GM21619 (cell line): ENCODE measurements around the gene PTF1A.

Source experiments
- ATAC-seq: cut with Tn5 transposase; IDR thresholded peaks from one replicate; pipeline ENCODE4 v1.9.1; 2021; ENCODE audit not compliant: unreplicated experiment

Gene PTF1A

DNA sequence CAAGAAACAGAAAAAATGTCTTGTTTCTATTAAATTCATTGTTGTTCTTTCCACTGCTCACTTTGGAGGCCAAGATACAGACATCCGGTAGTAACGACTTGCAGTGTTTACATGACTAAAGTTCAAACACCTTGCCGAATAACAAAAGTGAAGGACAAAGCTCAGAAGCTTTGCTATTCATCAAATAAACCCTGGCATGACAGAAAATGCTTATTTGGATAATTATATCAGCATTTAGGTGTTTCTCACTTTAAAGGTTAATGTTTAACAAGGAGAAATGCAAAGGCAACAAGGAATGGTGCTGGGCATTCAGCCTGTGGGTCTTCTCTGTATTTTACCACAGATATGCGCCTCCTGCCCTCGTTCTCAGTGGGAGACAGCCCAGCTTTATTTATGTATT is 5.4 kb upstream of the PTF1A start:
- ATAC-seq = no peak

GRCh38 chr10:23187155-23187554 is 5.0 kb upstream of the PTF1A start:
- ATAC-seq = no peak

DNA sequence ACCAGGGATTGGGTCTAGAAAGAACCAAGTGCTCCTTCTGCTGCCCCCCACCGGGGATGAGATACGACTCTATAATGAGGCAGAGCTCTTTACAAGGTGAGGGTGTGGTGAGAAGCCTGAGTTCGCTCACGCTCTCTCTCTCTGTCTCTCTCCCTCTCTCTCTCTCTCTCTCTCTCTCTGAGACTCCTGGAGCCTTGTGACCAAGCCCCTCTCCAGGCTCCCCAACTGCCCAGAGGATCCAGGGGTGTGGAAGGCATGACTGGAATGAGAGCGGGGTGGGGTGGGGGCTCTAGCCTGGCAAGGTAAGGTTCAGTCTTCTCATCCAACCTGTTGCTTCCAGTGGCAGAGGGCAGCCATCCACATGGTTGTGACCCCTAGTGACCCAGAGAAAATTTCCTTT is 3.1 kb upstream of the PTF1A start:
- no peak for ATAC-seq

DNA sequence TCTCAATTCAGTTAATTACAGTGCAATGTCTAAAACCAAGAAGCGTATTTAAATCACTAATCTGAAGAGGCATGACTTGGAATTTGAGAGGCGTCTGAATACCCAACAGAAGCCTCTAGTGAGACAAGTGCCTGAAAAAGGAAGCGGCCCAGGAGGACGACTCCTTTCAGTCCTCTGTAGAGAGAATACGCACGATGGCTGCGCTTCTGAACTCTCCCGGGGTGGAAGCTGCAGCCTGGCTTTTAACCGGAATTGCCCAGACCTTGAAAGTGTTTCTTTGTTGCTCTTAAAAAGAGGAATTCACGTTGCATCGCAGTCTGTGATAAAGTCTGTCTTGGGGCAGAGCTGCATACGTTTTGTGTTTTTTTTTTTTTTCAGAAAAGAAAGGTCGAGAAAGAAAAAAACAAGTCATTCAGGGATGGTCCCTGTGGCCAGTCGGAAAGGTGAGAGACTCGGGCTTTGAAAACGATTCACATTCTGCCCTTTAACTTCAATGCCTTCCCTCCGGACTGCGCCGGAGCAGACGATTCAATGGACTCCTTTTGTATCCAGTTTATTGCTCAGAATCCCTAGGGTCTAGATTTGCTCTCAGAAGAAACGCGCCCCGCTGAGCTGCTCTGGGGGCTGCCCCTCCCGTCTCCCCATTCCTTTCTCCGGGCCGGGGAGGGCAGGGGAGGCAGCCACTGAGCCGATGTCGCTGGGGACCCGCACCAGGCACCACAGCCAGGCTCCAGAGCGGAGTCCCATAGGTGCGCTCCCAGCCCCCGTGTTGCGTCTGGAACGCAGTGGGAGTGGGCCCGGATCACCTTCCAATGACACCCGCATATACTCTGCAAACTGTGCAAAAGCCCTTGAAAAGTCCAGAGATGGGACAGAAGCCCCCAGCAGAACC is 994 bp upstream of the PTF1A start:
- no peak for ATAC-seq

GRCh38 chr10:23192712-23193434 is 761 bp downstream of the PTF1A start:
- ATAC-seq = no peak

GRCh38 chr10:23193435-23194074 is 1.4 kb downstream of the PTF1A start:
- ATAC-seq = no peak

GRCh38 chr10:23194471-23194965 is 2.4 kb downstream of the PTF1A start:
- ATAC-seq = no peak

DNA sequence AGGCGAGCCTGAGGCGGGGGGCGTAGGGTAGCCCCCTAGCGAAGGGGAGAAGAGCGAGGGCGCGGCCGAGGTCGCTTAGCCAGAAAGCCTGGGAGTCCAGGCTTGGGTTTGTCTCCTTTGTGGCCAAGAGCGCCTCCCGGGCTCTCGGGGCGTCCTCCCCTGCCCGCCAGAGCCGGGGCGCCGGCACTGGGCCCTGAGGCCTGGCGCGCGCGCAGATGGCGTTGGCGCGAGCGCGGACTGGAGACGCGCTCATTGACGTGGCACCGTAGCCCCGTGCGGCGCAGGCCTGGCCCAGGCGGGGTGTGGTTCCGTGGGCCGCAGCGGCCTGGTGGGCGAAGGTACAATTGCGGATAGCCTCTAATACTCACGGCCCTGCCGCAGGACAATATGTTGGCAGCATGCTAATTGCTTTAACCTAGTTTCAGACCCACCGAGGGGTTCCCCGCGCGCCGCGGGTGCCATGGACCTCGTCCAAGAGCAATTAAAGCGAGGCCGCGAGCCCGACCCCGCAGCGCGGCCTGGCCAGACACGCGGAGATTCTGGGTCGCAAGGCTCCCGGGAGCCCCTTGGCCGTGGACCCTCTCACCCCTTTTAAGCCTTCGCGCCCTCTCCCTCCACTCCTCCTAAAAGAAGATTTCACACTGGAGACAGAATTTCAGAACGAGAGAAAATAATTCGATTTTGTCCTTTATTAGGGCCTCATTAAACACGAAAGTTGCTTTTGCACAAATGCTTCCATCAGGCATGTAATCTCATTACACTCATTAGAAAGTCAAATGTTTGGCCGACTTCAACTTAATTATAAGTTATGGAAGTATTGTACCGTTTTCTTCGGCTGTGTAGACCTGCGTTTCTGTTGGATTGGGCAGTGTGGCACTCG is 3.1 kb downstream of the PTF1A start:
- no peak for ATAC-seq

DNA sequence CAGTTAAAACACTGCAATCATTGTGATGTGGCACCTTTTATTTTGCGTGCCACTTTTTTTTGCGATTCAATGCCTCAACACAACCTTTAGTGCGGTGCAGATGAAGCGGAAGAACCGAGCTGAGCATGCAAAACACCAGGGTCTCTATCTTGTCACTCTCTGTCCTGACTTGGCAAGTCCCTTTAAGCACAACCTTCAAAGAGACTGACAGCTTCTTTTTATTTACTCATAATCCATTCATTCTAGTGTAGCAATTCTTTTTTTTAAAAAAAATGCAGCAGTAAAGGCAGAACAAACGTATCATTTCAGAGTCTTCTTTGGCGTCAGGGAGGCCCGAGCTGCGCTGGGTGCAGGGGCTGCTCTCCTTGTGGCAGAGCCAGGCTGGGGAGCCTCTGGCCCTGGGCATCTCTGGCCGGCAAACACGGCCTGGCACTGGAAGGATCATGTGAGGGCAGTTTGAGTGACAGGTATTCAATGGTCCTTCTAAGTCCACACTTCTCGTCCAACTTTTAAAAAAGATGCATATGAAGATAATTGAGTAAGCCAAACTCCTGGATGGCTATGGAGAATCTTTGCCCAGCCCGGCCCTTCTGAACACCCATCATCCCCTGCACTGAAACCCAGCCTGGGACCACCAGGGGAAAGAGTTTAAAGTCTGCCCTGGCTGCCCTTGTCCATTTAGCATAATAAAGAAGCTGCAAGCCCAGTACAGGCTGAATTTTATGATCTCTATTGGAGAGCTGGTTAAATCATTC is 3.9 kb downstream of the PTF1A start:
- ATAC-seq = no peak

DNA sequence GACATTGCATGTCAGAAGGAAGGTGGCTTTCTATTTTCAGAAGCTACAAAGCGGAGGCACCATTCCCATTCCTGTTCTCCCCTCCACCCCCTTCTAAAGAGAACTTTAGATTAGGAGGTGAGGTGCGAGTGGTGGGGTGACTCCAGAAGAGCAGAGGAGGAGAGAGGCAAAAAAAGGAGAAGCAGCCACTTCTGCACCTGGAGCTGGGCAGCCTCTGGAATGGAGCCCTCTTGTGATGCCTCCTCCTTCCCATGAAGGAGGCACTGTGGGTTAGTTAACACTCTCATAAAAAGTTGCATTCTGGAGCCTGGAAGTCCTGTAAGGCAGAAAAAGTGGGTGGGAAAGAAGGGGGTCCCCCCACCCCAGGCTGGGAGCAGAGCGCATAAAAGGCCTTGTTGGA is 4.8 kb downstream of the PTF1A start:
- no peak for ATAC-seq

DNA sequence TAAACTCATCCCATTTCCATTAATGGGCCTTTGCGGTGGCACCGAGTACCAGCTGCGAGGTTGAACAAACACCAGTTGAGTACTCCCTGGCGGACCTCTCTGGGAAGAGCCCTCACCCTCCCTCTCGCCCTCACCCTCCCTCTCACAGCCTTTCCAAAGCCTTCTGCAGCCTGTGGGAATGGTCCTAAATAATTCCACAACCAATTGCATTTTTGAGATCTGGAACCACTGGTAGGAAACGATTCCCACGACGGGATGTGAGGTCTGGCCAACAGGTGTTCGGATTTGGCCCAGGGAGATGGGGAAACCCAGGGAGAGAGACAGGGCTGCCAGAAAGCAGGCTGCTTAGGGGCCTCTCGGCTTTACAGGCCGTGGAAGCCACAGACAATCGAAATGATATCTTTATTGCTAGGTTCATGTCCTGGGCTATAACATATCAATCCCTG is 5.3 kb downstream of the PTF1A start:
- ATAC-seq = no peak

- ATAC-seq = no peak
Observed at GRCh38 chr10:23198610-23198939, 6.5 kb downstream of the PTF1A start.

GRCh38 chr10:23198940-23199767 is 7.0 kb downstream of the PTF1A start:
- ATAC-seq = no peak

DNA sequence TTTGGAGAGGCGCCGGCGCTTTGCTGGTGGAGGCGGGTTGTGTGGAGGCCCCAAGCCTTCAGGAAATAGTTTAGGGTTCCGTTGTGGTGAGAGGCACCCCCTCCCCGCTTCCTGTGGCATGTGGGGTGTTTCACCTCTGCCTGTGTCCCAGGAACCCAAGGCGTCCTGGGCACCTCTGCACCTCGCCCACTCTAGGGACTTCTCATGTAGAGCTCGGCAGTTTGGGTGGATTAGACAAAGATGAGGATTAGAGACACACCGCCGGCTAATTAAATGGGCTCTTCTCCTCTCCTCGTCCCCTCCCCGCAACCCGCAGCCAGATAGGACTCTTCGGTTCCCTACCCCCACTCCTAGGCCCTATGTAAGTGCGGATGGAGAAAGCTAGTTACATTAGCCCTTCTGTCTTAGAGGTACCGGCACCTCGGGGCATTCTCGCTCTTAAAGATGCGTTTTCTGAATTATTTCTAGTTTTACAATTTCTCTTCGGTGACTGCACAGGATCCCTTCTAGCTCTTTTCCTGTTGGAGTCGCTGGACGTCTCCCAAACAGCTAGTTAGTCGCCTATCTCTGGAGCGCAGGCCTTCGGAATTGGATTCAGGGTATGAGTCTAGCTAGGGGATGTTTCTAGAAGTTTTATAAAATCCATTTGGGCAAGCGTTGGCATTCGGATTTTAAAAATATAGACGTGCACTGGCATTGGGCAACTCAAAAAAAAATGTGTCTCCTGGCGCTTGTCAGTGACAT is 7.8 kb downstream of the PTF1A start:
- no peak for ATAC-seq

DNA sequence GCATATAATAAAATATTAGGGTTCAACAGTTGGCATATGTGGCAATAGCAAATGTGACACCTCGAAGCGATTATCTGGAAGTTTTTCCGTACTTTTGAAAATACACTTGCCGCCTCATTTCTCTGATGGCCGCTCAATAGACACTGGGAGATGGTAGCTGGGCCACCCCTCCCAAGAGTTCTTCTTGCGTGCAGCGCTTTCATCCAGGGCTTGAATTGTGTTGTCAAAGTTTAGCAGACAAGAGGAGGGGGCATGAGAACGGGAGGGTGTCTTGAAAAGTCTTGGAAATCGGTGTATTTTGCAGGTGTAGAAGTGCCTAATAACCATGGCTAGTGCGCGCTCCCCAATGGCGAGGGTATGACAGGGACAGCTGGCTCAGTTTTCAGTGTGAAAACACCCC is 8.5 kb downstream of the PTF1A start:
- no peak for ATAC-seq

- no peak for ATAC-seq
Observed at GRCh38 chr10:23200997-23201652, 9.0 kb downstream of the PTF1A start.

GRCh38 chr10:23201837-23202236 is 9.7 kb downstream of the PTF1A start:
- ATAC-seq = no peak

- no peak for ATAC-seq
Observed at GRCh38 chr10:23202779-23203178, 10.7 kb downstream of the PTF1A start.
